Measurements from ENCODE around the gene SLC30A7. TPM values are rescaled to one million over a fixed set of nuclear protein-coding genes. Genes with fewer than 3 reads are reported as not detected.

Gene SLC30A7
- total RNA-seq, 1 donor from 2014 or later = 22.2 TPM

DNA sequence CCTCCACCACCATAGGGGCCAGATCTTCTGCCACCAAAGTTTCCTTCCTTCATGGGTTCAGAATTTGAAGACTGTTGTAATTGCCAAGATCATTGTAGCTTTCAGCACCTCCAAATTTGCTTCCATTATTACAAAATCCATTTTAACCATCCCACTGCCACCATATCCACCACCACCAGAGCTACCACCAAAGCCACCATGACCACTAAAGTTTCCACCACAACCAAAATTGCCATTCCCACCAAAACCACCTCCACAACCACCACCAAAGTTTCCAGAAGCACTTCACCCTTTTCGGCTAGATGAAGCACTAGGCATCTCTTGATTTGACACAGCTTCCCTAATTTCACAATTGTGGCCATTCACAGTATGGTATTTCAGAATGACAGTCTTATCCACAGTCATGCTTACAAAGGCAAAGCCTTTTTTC is 45.2 kb downstream of the SLC30A7 start:
- Histone ChIP-seq H3K27me3 (no peaks in the 10 kb centered on the region), H3K79me2 (ENCODE audit: low read depth) (peaks cover 6% of the 10 kb centered on the region), H3K27ac (no peak overlapping the region), H3K9me3 (ENCODE audit: low read depth) (no peaks in the 10 kb centered on the region), H2AFZ (replicated peaks) (no peak overlapping the region), H3K9ac (no peak overlapping the region), H3K4me3 (no peak overlapping the region), H3K36me3 (peaks cover 19% of the 10 kb centered on the region), H4K20me1 (ENCODE audit: low read depth) (no peaks in the 10 kb centered on the region), H3K4me1 (no peaks in the 10 kb centered on the region), H3K4me2 (no peak overlapping the region), H3F3A (ENCODE audit: low read depth) (no peaks in the 10 kb centered on the region)
- peaks cover 2% of the 10 kb centered on the region for H3K27me3 Mint-ChIP-seq (ENCODE audit: insufficient read depth, low read depth)
- H3K27ac Mint-ChIP-seq = no peak overlapping the region
- peaks cover 6% of the 10 kb centered on the region for H3K9me3 Mint-ChIP-seq
- H3K4me1 Mint-ChIP-seq = no peaks in the 10 kb centered on the region
- DNase-seq (ENCODE audit: low spot score) = no peak
- TF ChIP-seq, protein P1, sequence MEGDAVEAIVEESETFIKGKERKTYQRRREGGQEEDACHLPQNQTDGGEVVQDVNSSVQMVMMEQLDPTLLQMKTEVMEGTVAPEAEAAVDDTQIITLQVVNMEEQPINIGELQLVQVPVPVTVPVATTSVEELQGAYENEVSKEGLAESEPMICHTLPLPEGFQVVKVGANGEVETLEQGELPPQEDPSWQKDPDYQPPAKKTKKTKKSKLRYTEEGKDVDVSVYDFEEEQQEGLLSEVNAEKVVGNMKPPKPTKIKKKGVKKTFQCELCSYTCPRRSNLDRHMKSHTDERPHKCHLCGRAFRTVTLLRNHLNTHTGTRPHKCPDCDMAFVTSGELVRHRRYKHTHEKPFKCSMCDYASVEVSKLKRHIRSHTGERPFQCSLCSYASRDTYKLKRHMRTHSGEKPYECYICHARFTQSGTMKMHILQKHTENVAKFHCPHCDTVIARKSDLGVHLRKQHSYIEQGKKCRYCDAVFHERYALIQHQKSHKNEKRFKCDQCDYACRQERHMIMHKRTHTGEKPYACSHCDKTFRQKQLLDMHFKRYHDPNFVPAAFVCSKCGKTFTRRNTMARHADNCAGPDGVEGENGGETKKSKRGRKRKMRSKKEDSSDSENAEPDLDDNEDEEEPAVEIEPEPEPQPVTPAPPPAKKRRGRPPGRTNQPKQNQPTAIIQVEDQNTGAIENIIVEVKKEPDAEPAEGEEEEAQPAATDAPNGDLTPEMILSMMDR (IDR thresholded peaks at IDR 0.05) = no peak
- no peak for TF ChIP-seq EZH2 (IDR thresholded peaks at IDR 0.05)
- H3K4me3 Mint-ChIP-seq = no peak overlapping the region
- peaks cover 55% of the 10 kb centered on the region for H3K36me3 Mint-ChIP-seq

DNA sequence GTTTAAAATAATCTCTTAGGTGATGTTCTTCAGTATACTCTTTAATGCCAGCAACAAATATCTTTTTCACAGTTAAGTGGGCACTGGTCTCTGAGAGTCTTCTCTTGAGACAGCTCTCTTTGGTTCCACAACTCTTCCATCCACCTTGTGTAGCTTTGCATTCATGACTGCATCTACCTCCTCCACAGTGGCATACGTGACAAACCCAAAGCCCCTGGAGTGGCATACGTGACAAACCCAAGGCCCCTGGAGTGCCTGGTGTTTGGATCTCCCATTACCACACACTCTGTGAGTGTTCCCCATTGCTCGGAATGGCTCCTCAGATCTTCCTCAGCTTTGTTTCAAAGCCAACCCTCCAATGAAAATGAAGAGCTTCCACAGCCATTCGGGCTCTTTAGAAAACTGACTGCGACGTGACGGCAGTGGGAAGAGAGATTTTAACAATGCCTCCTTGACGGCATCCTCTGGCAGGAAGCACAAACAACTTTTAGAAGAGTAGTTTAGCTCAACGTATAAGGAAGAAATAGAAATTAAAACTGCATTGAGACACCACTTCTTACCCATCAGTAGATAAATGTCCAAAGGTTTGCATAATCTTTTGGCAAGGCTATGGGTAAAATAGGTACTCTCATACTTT is 45.8 kb downstream of the SLC30A7 start:
- no peak for DNase-seq (ENCODE audit: low spot score)
- Histone ChIP-seq H3K9ac (no peak overlapping the region), H3K27ac (no peak overlapping the region), H3K9me3 (ENCODE audit: low read depth) (no peaks in the 10 kb centered on the region), H4K20me1 (ENCODE audit: low read depth) (no peaks in the 10 kb centered on the region), H2AFZ (replicated peaks) (no peak overlapping the region), H3K27me3 (no peaks in the 10 kb centered on the region), H3K4me2 (no peak overlapping the region), H3K4me1 (no peaks in the 10 kb centered on the region), H3K36me3 (peaks cover 19% of the 10 kb centered on the region), H3F3A (ENCODE audit: low read depth) (no peaks in the 10 kb centered on the region), H3K4me3 (no peak overlapping the region), H3K79me2 (ENCODE audit: low read depth) (peaks cover 6% of the 10 kb centered on the region)
- Mint-ChIP-seq H3K27ac (no peak overlapping the region), H3K4me3 (no peak overlapping the region), H3K27me3 (ENCODE audit: insufficient read depth, low read depth) (peaks cover 2% of the 10 kb centered on the region), H3K36me3 (peaks cover 58% of the 10 kb centered on the region), H3K9me3 (peaks cover 12% of the 10 kb centered on the region), H3K4me1 (no peaks in the 10 kb centered on the region)
- TF ChIP-seq, protein P1 (IDR thresholded peaks at IDR 0.05) = no peak
- TF ChIP-seq EZH2 (IDR thresholded peaks at IDR 0.05) = no peak
- TF ChIP-seq EZH2phosphoT487 (IDR thresholded peaks at IDR 0.05) = no peak

DNA sequence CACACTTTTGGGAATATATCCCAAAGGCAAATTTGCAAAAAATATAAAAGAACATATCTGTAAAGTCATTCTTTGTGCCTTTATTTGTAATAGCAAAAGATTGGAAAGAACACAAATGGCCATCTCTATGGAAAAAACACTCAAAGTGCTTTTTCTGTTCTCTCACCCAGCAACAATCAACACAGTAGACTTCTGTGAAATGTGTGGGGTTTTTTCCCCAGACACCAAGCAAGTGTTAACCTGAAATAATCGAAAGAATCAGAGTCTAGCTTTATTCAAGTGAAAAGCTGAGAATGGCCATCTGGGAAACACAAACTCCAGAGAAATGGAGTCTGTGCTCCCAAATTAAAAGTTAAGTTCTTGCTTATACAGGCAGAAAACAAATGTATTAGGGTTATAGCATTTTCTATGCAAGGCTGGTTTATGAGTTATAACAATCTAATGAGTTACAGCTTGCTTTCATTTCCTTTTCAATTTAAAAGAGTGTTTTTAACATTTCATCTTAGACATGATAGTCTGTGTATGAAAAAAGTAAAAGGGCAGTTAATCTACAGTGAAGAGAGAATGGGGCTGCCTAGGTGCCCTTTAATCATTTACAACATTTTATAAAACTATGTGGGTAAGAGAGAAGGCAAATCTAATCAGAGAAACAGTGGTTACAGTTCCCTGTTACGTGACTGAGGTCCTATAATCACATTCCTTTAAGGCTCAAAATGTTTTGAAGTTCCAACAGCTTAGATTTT is 46.6 kb downstream of the SLC30A7 start:
- TF ChIP-seq, protein P1 (IDR thresholded peaks at IDR 0.05) = no peak
- TF ChIP-seq EZH2phosphoT487 (IDR thresholded peaks at IDR 0.05) (no peak), EZH2 (IDR thresholded peaks at IDR 0.05) (no peak)
- Histone ChIP-seq H3K36me3 (peaks cover 11% of the 10 kb centered on the region), H3K79me2 (ENCODE audit: low read depth) (peaks cover 11% of the 10 kb centered on the region), H3K9me3 (ENCODE audit: low read depth) (no peaks in the 10 kb centered on the region), H3K9ac (no peak overlapping the region), H3K27ac (no peak overlapping the region), H2AFZ (replicated peaks) (no peak overlapping the region), H3K4me3 (no peak overlapping the region), H3K4me1 (no peaks in the 10 kb centered on the region), H3K27me3 (no peaks in the 10 kb centered on the region), H3K4me2 (no peak overlapping the region), H4K20me1 (ENCODE audit: low read depth) (no peaks in the 10 kb centered on the region), H3F3A (ENCODE audit: low read depth) (no peaks in the 10 kb centered on the region)
- H3K27me3 Mint-ChIP-seq (ENCODE audit: insufficient read depth, low read depth) = peaks cover 2% of the 10 kb centered on the region
- peaks cover 20% of the 10 kb centered on the region for H3K9me3 Mint-ChIP-seq
- H3K4me1 Mint-ChIP-seq = no peaks in the 10 kb centered on the region
- DNase-seq (ENCODE audit: low spot score) = no peak
- H3K36me3 Mint-ChIP-seq = peaks cover 63% of the 10 kb centered on the region
- no peak overlapping the region for H3K27ac Mint-ChIP-seq
- no peak overlapping the region for H3K4me3 Mint-ChIP-seq
